Heart left ventricle (tissue), 16 donors: ENCODE results near the gene PRR5L. TPM values are rescaled to one million over a fixed set of nuclear protein-coding genes. Genes with fewer than 3 reads are reported as not detected.

Experiments
- ATAC-seq, 4 donors: fragments of 200-7000 bp; cut with Tn5 transposase; one replicate each; pipeline ENCODE4 v1.9.1; 2020 to 2022; ENCODE audit warnings: moderate library complexity in 4 of 4, mild to moderate bottlenecking in 3 of 4, moderate number of reproducible peaks in 1 of 4
- DNase-seq, 5 donors: peaks; one replicate each; pipeline ENCODE4 v3.0.0-alpha.2; 2020
- H3K27ac ChIP-seq, 12 donors: fragments of 200-600 bp; sonication (generic) in 4 of 12; one replicate each; pipeline versions ENCODE4 v1.5.0 to v1.8.0; 2016 to 2022; ENCODE audit warnings: mild to moderate bottlenecking in 2 of 12
- H3K27me3 ChIP-seq, 9 donors: fragments of 200-600 bp; sonication (generic) in 2 of 9; one replicate each; pipeline versions ENCODE4 v1.5.1 to v1.8.0; 2016 to 2022; ENCODE audit warnings: mild to moderate bottlenecking in 3 of 9
- H3K36me3 ChIP-seq, 9 donors: fragments of 200-600 bp; sonication (generic) in 2 of 9; one replicate each; pipeline versions ENCODE4 v1.5.0 to v1.8.0; 2018 to 2022; ENCODE audit warnings: mild to moderate bottlenecking in 2 of 9
- H3K4me1 ChIP-seq, 12 donors: fragments of 200-600 bp; sonication (generic) in 4 of 12; one replicate each; pipeline versions ENCODE4 v1.5.0 to v1.8.0; 2016 to 2022; ENCODE audit warnings: mild to moderate bottlenecking in 3 of 12
- H3K4me3 ChIP-seq, 12 donors: fragments of 200-600 bp; sonication (generic) in 4 of 12; one replicate each; pipeline versions ENCODE4 v1.5.0 to v1.8.0; 2017 to 2022; ENCODE audit warnings: mild to moderate bottlenecking in 9 of 12, moderate library complexity in 4 of 12
- H3K9me3 ChIP-seq, 12 donors: fragments of 200-600 bp; sonication (generic) in 4 of 12; one replicate each; pipeline versions ENCODE4 v1.5.0 to v1.8.0; 2016 to 2022; ENCODE audit warnings: mild to moderate bottlenecking in 1 of 12
- POLR2A ChIP-seq, 2 donors: fragments of 450-650 bp; IDR thresholded peaks; one replicate each; pipeline ENCODE4 v1.6.1; 2017; ENCODE audit warnings: antibody characterized with exemption in 2 of 2, mild to moderate bottlenecking in 2 of 2, moderate library complexity in 2 of 2
- WGBS, 4 donors: extraction: QIAGEN DNeasy Blood & Tissue Kit in 2 of 4; methylation state at CpG; one replicate each; pipeline versions ENCODE4 v1.1.5 to v1.1.7; 2013 to 2018; 5-methylcytosine and 5-hydroxymethylcytosine counted together
- intact Hi-C, 10 donors: fragments of 100-400 bp; cut with DNase I; formaldehyde crosslinking; loops; one replicate each; pipeline versions ENCODE4 v1.11.1 to v1.14.2; 2022
- polyA plus RNA-seq, 2 donors: library from polyadenylated mRNA; stranded (reverse); fragments of 200-250 nt; gene quantifications; one replicate each; pipeline ENCODE4 v1.2.3, GENCODE V29; 2013
- total RNA-seq, 9 donors: library from RNA; depleted of rRNA in 2 of 9; stranded (reverse); fragments of >200 nt in 2 of 9; fragmentation: NEBNext Ultra II Directional in 3 of 9; extraction: Animal tissue kit (Norgen Biotek cat#: 25700) in 3 of 9; gene quantifications; one replicate each; pipeline versions ENCODE4 v1.1.0 to v1.2.4, GENCODE V29; 2016 to 2023
- TF ChIP-seq, protein P1 (sequence below), 12 donors: fragments of 200-600 bp; sonication (generic) in 4 of 12; IDR thresholded peaks; one replicate each; pipeline versions ENCODE4 v1.5.0 to v1.8.0; 2018 to 2022; ENCODE audit warnings: antibody characterized with exemption in 12 of 12, mild to moderate bottlenecking in 5 of 12
- donor health status: ischemic (EF 13 %, LVEDD 7.1; RV severe dilation, severe dysfunction).
- donor health status: healthy with polysubstance abuse.
- donor health status: DM: no; HTN: yes; CAD: no.
- donor health status: DM: no; HTN: no; CAD: no.
- donor health status: ischemic (EF 25% LVEDD 6.9; RV normal size, moderate dysfunction).
- donor health status: ischemic (EF 25% LVEDD 5.7; RV mildly dilated, moderate dysfunction).
- donor health status: healthy.
- donor health status: DM: yes; HTN: yes; CAD: no.
- donor health status: ischemic (EF 35%, LVEDD 5.7; RV mildly dilated, moderate dysfunction).
- donor health status: nonischemic (EF 11% LVEDD 7.7; RV severe dilation, severe dysfunction).
- donor health status: DM: yes; HTN: yes; CAD: no.
- donor health status: PGD.
- donor health status: ischemic (EF 29% LVEDD 5.4; RV normal size, mild dysfunction).
- donor health status: nonischemic (EF 23%, LVEDD 6.1; RV moderate dilation, normal function).

Gene PRR5L
- total and polyA plus RNA-seq, 11 donors: 0.61 to 17.8 (median 3.1) TPM

DNA sequence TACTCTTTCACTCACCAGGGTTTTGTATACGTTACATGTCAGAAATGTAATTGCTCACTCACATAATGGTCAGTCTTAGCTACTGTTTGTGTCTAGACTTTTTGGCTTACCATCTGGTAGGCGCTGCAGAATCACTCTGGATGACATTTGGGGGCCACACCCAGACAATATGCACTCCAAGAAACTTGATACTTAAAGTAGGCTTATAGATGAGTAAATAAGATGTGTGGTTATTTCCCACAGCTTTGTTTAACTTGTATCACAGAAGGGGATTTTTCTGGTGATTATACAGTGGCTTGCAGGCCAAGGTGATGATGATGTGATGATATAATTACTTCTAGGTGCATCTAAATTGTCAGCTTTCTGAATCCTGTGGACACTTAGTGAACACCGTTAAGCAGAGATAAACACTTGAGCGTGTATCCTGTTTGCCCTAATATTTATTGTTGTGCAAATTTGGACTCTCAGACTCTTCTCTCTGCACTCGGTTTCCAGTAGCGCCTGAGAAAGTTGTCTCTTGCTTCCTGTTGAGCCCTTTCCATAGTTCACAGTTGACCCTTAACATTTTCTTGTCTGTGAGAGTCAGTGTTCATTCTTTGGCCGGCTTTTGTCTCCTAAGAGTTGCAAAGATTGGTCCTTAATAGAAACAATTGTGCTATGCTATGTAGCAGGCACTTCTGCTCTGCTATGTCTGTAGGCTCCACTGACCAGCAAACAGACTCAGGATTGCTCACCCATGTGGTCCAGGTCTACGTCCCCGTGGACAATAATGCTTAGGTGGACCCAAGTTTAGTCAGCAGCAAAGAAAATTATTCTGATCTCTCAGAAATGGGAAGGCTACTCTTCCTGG, 89.3 kb downstream of the PRR5L start:
- 74 to 82% (median 76%) methylated on average over 9 of the region's 9 CpGs for WGBS, 4 donors
- Histone ChIP-seq H3K27ac (peak overlapping the region in 1 of 12 donors; percentile 42), H3K4me3 (no peak overlapping the region), H3K4me1 (peaks cover 0 to 59% (median 0%) of the 10 kb centered on the region in 12 donors), H3K36me3 (peaks cover 0 to 21% (median 0%) of the 10 kb centered on the region in 9 donors), H3K9me3 (no peaks in the 10 kb centered on the region), H3K27me3 (no peaks in the 10 kb centered on the region)
- ATAC-seq (no peak), DNase-seq (no peak)
- intact Hi-C loops: no loop called here
- TF ChIP-seq, protein P1, sequence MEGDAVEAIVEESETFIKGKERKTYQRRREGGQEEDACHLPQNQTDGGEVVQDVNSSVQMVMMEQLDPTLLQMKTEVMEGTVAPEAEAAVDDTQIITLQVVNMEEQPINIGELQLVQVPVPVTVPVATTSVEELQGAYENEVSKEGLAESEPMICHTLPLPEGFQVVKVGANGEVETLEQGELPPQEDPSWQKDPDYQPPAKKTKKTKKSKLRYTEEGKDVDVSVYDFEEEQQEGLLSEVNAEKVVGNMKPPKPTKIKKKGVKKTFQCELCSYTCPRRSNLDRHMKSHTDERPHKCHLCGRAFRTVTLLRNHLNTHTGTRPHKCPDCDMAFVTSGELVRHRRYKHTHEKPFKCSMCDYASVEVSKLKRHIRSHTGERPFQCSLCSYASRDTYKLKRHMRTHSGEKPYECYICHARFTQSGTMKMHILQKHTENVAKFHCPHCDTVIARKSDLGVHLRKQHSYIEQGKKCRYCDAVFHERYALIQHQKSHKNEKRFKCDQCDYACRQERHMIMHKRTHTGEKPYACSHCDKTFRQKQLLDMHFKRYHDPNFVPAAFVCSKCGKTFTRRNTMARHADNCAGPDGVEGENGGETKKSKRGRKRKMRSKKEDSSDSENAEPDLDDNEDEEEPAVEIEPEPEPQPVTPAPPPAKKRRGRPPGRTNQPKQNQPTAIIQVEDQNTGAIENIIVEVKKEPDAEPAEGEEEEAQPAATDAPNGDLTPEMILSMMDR (IDR thresholded peaks at IDR 0.05): no peak
- no peak for TF ChIP-seq POLR2A (IDR thresholded peaks at IDR 0.05)

DNA sequence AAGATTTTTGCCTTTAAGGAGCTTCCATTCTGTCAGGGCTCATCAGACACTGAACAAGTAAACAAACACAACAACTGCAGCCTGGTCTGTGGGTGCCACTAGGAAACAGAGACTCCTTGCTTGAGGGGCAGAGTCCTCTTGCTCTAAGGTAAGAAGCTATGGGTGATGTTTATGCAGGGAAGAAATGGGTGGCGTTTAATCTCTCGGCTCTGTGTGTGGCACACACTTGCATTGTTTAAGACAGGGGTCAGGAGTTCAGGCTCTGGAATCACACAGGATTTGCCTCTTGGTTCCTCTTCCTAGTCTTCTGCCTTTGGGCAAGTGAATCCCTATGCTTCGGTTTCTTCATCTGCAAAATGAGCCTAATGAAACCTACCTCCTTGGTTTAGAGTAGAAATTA, 90.3 kb downstream of the PRR5L start:
- 81 to 95% (median 88%) methylated on average over 3 of the region's 3 CpGs for WGBS, 4 donors
- intact Hi-C loops: no loop called here
- H3K9me3 ChIP-seq: no peaks in the 10 kb centered on the region
- ATAC-seq: no peak
- H3K27ac ChIP-seq: peak overlapping the region in 1 of 12 donors; percentile 13
- H3K27me3 ChIP-seq: no peaks in the 10 kb centered on the region
- DNase-seq: no peak
- peaks cover 0 to 21% (median 0%) of the 10 kb centered on the region in 9 donors for H3K36me3 ChIP-seq
- peaks cover 0 to 66% (median 0%) of the 10 kb centered on the region in 12 donors for H3K4me1 ChIP-seq
- no peak for TF ChIP-seq POLR2A (IDR thresholded peaks at IDR 0.05)
- no peak overlapping the region for H3K4me3 ChIP-seq

DNA sequence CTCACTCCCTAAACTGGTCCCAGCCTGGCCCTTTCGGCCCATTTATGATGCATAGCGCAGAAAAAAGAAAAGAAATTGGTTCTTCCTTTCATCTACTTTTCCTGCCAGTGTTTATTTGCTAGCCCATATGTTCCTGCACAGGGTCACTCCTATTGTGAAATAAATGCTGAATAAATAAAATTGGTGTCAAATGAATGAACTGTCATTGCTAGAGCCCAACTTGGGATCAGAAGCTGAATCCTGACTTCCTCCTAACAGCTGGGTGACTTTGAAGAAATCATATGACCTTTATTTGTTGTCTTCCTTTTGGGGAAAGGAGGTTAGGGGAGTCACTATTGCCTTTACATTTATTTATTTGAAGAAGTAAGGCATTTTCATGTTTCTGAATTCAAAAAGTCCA, 92.0 kb downstream of the PRR5L start:
- intact Hi-C loops: no loop called here
- TF ChIP-seq, protein P1 (IDR thresholded peaks at IDR 0.05): no peak
- no peak for TF ChIP-seq POLR2A (IDR thresholded peaks at IDR 0.05)
- no peak for DNase-seq
- no peaks in the 10 kb centered on the region for H3K9me3 ChIP-seq
- no peaks in the 10 kb centered on the region for H3K27me3 ChIP-seq
- 95 to 100% (median 98%) methylated on average over 2 of the region's 2 CpGs for WGBS, 4 donors
- peak overlapping the region in 1 of 12 donors; percentile 77 for H3K27ac ChIP-seq
- H3K4me1 ChIP-seq: peaks cover 0 to 79% (median 0%) of the 10 kb centered on the region in 12 donors
- no peak overlapping the region for H3K4me3 ChIP-seq
- H3K36me3 ChIP-seq: peaks cover 0 to 7% (median 0%) of the 10 kb centered on the region in 9 donors
- ATAC-seq: peak in 1 of 4 donors; percentile 34

DNA sequence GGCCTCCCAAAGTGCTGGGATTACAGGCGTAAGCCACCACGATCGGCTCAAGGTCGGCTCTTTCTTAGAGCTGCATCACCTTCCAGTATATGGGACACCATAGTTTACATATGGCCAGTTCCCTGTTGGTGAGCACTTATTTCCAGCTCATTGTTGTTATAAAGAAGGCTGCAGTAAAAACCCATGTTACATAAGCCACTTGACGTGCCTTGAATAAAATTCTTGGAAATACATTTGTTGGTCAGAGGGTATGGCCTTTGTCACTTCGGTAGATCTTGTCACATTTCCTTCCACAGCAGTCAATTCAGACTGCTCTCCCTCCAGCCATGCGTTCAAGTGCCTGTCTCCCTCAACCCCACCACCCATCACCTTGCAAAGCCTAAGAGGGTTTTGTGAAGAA, 92.9 kb downstream of the PRR5L start:
- Histone ChIP-seq H3K4me3 (no peak overlapping the region), H3K4me1 (peaks cover 0 to 87% (median 0%) of the 10 kb centered on the region in 12 donors), H3K9me3 (no peaks in the 10 kb centered on the region), H3K27me3 (no peaks in the 10 kb centered on the region), H3K27ac (peak overlapping the region in 1 of 12 donors; percentile 9), H3K36me3 (peaks cover 0 to 9% (median 0%) of the 10 kb centered on the region in 9 donors)
- 87 to 94% (median 91%) methylated on average over 7 of the region's 7 CpGs for WGBS, 4 donors
- TF ChIP-seq, protein P1 (IDR thresholded peaks at IDR 0.05): no peak
- TF ChIP-seq POLR2A (IDR thresholded peaks at IDR 0.05): no peak
- intact Hi-C loops: no loop called here
- no peak for ATAC-seq
- DNase-seq: no peak
